Activated CD4-positive, alpha-beta T cell treated with anti-CD3 and anti-CD28 coated beads for 24 hours (primary cell): Measurements from ENCODE around the gene SDF2.
A peak's percentile ranks its signal among the peaks of the same experiment; 100 is the strongest.

Experiments
- DNase-seq, 2 donors: peaks; one replicate each; pipeline ENCODE4 v3.0.0-alpha.2; 2020; ENCODE audit warnings: low read depth in 2 of 2

The SDF2 gene

GRCh38 chr17:28661635-28662526, at the start of gene SDF2, which contains the start of gene SUPT6H:
Gene SDF2 (minus strand): TSS chr17:28661906. CDS start chr17:28661876, 30 bp downstream.
Gene SUPT6H (plus strand): TSS chr17:28662205. CDS start chr17:28673402, 11,197 bp downstream.
- peak; percentile 94 to 95 for DNase-seq

GRCh38 chr17:28710861-28711722, 49.4 kb upstream of the SDF2 start:
- peak; percentile 83 to 91 for DNase-seq

GRCh38 chr17:28707339-28707720, 45.6 kb upstream of the SDF2 start:
- DNase-seq = no peak

- DNase-seq = no peak
Observed at GRCh38 chr17:28706471-28707338, 45.0 kb upstream of the SDF2 start.

DNA sequence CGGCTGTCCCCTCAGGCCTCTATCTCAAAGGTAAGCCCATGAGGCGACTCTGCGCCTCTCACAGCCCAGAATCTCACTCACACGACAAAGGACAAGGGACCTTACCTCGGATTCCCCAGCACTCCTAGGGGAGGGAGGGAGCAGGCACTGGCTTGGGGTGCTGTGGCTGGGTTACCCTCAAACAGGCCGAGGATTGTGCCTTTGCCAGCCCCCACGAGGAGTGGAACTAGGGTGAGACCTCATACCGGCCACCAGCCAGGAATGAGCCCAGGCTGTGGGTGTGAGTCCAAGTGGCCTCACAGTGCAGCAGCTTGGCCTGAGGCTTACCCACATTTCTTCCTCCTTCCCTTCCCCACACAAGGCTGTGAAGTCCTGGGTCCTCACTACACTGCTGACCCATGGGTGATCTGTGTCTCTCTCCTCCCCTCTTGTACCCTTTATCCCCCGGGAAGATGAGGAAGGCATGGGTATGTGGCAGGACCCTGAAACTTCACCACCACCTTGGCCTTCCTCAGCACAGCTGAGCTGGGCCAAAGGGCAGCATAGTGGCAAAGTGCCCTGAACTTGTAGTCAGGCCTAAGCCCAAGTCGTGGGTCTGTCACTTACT, 44.1 kb upstream of the SDF2 start:
- no peak for DNase-seq

DNA sequence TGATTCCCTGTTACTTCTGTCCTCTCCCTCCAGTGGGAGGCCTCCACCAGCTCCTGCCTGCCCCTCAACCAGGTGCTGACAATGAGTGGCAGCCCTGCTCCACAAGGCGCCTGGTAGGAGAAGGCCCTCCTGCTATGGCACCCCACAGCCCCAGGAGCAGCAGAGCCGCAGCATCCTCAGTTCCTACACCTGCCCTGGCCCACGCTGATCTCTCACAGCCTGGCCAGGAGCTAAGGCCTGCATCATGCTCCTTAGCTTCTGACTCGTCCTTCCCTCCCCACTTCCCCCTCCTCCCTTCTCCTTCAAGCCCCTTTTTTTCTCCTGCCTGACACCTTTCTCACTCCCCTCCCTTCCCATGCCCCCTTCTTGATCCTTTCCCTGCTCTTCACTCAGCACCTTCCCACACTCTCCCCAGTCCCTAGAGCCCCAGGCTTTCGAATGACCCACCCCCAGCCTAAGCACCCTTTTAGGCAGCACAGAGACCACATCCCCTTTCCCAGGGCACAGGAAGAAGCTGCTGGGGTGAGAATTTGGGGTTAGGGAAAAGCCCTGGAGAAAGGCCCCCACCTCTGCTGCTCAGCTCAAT, 43.5 kb upstream of the SDF2 start:
- DNase-seq = no peak

GRCh38 chr17:28704219-28704858, 42.6 kb upstream of the SDF2 start:
- DNase-seq = no peak

DNA sequence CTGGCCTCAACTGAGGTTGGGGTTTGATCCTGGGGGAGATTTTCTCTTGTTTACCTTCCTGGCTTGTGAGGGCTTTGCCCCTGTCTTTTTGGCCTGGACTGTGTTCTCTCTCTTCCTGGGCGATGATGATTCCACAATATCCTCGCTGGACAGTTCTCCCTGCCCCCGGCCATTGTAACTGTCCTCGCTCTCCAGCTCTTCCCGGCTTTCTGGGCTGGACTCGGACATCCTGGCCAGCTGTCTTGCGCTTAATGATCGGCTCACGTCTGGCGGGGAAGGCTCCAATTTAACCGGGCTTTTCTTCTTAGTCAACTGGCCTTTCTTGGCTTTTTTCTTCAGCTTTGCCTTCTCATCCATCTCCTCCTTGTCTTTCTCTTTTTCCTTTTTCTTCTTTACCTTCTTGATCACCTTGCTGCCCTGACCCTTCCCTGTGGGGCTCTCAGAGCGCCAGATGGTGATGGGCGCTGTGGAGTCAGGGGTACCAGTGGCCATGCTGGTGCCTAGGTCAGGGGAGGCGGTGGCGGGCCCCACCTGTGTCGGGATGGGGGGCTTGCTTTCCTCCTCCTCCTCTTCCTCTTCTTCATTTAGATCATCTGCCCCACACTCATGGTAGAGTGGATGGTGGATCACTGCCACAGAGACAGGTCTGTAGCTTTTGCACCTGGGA, 42.0 kb upstream of the SDF2 start:
- DNase-seq = no peak

GRCh38 chr17:28702752-28703150, 41.0 kb upstream of the SDF2 start:
- no peak for DNase-seq

DNA sequence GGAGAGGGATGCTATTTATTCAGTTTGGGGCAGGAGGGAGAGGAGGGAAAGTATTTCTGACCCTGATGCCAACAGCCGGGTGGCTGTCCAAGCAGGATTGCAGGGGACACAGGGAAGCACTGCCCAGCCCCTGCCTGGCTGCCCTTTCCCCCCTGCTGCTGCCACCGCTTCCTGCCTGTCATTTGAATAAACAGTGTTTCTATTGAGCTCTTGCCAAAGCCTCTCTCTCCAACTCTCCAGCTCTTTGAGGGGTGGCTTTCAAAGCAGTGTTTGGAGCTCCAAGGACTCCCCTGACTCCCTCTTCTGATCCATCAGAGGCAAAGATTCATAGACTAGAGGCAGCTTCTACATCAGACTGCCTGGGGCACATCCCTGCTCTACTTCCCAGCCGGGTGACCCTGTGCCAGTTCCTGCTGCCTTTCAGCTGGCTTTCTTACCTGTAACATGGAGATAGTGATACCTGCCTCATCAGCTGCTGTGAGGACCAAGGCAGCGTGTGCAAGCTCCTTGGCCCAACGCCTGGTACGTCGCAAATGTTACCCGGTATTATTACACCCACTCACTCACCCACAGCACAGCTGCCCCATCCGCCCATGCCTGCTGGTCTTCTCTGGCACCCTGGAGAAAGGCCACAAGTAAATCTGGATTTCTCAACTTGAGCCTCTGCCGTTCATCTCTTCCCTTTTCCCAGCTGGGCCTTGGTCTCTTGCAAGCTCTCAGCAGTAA, 40.5 kb upstream of the SDF2 start:
- DNase-seq = no peak

DNA sequence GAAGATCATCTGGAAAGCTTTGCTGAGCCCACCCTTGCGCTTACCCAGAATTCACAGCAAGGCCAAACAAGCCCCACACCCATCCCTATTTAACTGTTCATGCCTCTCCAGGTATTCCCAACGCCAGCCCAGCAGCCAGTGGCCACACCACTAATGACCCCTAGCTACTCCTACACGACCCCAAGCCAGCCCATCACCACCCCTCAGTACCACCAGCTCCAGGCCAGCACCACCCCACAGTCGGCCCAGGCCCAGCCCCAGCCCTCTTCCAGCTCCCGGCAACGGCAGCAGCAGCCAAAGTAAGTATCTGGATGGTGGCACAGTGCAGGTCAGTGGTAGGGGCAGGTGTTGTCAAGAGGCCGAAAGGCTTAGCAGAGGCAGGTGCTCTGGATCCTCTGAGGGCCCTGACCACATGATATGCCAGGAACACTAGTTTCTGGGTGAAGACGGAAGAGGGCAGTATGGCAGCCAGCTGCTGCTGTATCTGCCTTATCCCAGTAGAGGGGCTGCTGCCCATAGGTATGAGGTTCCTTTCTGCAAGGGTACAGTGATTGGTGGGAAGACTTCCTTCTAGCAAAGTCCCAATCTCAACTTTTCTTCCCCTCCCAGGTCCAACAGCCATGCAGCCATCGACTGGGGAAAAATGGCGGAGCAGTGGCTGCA, 39.3 kb upstream of the SDF2 start:
- no peak for DNase-seq

DNA sequence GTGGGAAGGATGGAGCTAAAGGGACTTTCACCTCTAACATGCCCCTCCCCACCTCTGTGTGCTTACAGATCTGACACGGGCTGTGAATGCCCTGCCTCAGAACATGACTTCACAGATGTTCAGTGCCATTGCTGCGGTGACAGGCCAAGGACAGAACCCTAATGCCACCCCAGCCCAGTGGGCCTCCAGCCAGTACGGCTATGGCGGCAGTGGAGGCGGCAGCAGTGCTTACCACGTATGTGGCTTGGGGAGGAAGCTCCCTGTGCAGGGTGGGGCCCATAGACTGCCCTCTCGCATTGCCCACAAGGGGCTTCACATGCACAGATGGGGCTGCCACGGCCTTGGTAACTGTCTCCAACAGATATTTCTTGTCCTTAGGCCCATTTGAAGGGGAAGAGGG, 38.6 kb upstream of the SDF2 start:
- DNase-seq = no peak

- DNase-seq = no peak
Observed at GRCh38 chr17:28698253-28698941, 36.7 kb upstream of the SDF2 start.

DNA sequence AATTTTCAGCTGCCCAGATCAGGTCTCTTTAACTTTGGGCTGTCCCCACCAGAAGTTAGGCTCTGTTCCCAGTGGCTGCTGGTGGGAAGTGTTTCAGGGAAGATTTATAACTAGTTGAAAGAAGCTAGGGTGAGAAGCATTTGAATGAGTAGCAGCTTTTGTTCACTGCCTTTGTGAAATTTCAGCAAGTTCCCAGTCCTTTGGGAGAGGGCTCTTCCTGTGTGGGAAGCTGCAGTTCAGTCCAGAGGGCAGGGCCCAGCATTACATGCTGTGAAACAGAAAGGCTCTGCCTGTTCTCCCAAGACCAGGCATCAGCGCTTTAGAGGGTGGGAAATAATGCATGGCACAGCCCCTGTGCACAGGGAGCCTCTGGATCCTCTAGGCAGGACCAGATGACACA, 32.2 kb upstream of the SDF2 start:
- DNase-seq = no peak

DNA sequence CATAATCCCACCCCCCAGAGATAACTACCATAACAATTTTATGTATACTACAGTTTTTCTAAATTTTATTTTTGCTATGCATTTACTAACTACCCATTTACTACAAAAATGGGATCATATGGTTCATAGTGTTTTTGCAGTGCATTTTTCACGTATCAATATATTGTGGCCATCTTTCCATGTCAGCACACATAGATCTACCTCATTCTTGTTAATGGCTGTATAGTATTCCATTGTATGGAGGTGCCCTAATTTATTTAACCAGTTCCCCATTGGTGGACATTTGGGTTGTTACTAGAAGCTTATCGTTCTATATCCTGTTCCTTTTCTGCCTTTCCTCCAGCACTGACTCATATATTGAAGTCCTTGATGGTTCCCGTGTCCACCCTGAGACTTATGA, 27.3 kb upstream of the SDF2 start:
- no peak for DNase-seq

DNA sequence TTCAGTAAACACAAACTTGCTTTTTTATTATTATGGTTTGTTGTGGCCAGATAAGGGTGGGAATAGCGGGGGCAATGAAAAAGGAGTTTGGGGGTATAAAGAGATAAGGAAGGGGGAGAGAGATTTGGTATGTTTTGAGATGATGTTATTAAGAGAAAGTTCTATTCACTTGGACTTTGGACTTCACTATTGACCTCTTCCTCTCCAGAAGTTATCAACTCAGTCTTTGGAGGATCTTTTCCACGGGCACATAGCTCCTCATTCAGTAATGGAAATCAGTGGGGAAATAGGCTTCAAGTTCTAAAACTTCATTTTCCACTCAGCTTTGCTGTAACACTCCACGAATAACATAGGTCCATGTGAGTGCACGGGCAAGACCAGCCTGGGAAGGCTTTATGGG, 26.8 kb upstream of the SDF2 start:
- no peak for DNase-seq

DNA sequence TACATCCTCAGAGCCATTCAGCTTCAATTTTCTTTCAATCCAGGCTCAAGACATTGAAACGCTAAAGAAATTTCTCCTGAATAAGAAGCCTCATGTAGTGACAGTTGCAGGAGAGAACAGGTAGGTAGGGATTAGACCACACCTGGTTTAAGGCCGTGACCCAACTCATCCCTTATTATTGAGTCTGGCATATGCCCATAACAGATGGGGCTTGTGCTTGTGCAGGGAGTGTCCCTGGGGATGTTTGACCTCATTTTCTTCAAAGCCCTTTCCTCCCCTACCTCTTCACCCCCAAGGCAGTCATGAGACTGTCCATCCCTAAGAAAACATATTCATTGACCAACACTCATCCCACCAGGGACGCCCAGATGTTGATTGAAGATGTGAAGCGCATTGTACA, 24.6 kb upstream of the SDF2 start:
- no peak for DNase-seq

DNA sequence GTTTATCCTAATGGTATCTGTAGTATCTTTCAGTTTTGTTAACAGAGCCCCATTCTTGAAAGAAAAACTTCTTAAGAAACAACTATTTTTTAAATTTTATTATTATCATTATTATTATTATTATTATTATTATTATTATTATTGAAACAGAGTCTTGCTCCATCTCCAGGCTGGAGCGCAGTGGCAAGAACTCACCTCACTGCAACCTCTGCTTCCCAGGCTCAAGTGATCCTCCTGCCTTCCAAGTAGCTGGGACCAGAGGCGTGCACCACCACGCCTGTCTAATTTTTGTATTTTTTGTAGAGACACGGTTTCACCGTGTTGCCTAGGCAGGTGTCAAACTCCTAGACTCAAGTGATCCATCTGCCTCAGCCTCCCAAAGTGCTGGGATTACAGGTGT, 23.7 kb upstream of the SDF2 start:
- no peak for DNase-seq
